Kidney epithelial cell (primary cell): ENCODE data around the gene FSTL4. TPM values are rescaled to one million over a fixed set of nuclear protein-coding genes. Genes with fewer than 3 reads are reported as not detected.

Experiments used
- DNase-seq: peaks from one replicate; pipeline ENCODE4 v3.0.0-alpha.2; 2010; ENCODE audit warnings: low read depth
- H3K27me3 ChIP-seq: 2 replicates; pipeline ENCODE4 v1.6.0; 2011; ENCODE audit warnings: low read length; ENCODE audit not compliant: control insufficient read depth, insufficient read depth
- H3K36me3 ChIP-seq: 2 replicates; pipeline ENCODE4 v1.5.1; 2011; ENCODE audit warnings: low read length; ENCODE audit not compliant: control insufficient read depth, insufficient read depth
- H3K4me3 ChIP-seq: 2 replicates; pipeline ENCODE4 v1.5.1; 2011; ENCODE audit warnings: low read depth, mild to moderate bottlenecking, control low read depth, low read length
- CTCF ChIP-seq: IDR thresholded peaks from 2 replicates; pipeline ENCODE4 v1.5.1; 2011; ENCODE audit warnings: mild to moderate bottlenecking, moderate library complexity, low read length, control low read depth, inconsistent platforms; ENCODE audit not compliant: insufficient read depth, poor library complexity, severe bottlenecking
- total RNA-seq: library from RNA; depleted of rRNA; stranded (reverse); fragments of >200 nt; gene quantifications from 2 replicates; pipeline ENCODE4 v1.2.3, GENCODE V29; 2015

Gene FSTL4
- total RNA-seq, 1 donor from 2014 or later, result not detected

DNA sequence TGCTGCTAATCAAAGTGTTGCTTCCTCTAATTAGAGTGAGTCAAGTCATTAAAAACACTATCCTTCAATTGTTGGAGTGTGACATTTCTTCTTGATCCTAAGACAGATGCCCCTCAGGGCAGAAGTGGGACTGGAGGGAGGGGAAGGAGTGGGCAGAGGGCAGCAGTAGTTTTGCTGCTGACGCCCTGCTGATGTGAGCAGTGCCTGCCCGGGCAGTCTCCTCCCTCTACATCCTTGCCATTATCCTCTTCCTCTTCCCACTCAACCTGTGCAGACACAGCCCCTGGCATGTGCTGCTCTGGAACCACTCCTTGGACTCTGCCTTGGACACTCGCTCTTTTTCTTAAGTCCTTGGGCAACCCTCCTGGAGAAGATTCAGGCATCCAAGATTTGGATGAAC is 328.0 kb downstream of the FSTL4 start:
- Histone ChIP-seq H3K4me3 (no peak overlapping the region), H3K27me3 (no peaks in the 10 kb centered on the region), H3K36me3 (no peaks in the 10 kb centered on the region)
- DNase-seq, result no peak
- no peak for TF ChIP-seq CTCF

DNA sequence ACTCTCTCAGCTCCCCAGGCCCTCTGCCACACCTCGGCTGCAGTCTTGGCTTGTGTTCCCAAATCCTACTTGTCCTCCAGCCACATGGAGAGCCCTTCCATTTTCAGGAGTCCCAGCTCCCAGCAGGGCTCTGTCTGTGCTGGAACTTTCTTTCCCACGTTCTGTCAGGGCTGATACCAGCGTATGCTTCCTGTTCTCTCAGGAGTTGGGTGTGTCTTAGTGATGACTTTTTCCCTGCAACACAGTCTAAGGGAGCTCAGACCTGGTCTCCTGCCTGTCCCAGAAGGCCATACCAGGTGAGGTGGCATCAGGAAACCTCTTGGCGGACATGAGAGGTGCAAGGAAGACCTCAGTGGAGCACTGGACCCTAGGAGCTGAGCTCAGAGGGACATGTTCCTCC is 334.0 kb downstream of the FSTL4 start:
- H3K4me3 ChIP-seq, result no peak overlapping the region
- DNase-seq, result no peak
- no peaks in the 10 kb centered on the region for H3K27me3 ChIP-seq
- TF ChIP-seq CTCF, result no peak
- no peaks in the 10 kb centered on the region for H3K36me3 ChIP-seq

DNA sequence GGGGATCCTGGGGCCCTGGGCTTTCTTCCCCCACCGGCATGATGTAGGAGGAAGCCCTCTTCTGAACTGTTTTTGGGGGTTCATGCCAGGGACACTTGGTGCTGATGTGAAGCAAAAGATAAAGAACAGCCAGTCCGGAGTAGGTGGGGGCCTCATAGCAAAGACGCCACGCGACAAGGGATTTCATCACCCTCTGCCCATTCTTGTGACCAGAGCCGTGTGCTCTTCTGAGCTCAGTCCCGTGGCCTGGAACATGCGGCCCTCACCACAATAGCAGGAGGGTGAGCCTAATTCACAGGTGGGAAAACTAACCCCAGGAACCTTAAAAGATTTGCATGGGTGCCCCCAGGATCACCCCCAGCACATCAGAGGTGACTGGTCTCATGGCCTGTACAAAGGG is 334.6 kb downstream of the FSTL4 start:
- Histone ChIP-seq H3K27me3 (no peaks in the 10 kb centered on the region), H3K36me3 (no peaks in the 10 kb centered on the region), H3K4me3 (no peak overlapping the region)
- no peak for DNase-seq
- TF ChIP-seq CTCF, result no peak

- Histone ChIP-seq H3K36me3 (no peaks in the 10 kb centered on the region), H3K4me3 (no peak overlapping the region), H3K27me3 (no peaks in the 10 kb centered on the region)
- no peak for TF ChIP-seq CTCF
- no peak for DNase-seq
These were observed 336.2 kb downstream of the FSTL4 start for GRCh38 chr5:133276171-133276570.

DNA sequence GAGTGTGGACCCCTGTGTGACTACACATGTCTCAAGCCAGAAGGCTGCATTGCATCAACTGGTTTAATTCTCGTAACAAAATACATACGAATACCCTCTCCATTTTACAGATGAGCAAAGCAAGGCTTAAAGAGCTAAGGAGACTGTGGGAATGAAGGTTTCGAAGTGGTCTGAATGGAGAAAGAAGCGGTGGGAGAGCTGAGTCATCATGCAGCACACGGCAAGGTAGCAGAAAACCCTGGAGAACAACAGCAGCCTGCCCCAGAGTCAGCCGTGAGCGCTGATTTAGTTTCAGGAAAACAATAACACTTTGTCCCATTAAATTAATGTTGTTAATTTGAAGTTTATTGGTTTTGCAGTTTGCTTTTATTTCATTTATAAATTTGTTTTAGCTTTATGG is 336.7 kb downstream of the FSTL4 start:
- no peak for TF ChIP-seq CTCF
- Histone ChIP-seq H3K36me3 (no peaks in the 10 kb centered on the region), H3K27me3 (no peaks in the 10 kb centered on the region), H3K4me3 (no peak overlapping the region)
- DNase-seq, result no peak

DNA sequence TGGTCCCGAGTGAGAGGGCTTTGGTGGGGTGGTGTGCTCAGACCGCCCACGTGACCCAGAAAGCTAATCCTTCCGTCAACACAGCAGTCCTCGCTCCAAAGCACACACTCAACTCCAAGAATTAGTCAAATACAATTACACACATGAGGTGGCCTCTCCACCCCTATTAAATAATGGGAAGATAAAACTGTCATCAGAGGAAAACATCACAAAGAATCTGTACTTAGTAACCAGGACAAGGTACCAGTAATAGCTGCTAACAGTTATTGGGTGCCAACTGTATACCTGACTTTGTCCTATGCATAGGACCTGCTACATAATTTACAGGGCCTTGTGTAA is 337.8 kb downstream of the FSTL4 start:
- TF ChIP-seq CTCF, result no peak
- H3K36me3 ChIP-seq, result no peaks in the 10 kb centered on the region
- no peak for DNase-seq
- no peaks in the 10 kb centered on the region for H3K27me3 ChIP-seq
- no peak overlapping the region for H3K4me3 ChIP-seq
